GM20431 (cell line): ENCODE data around the gene FBN2.

Experiments
- in situ Hi-C: fragments of 300-500 bp; cut with MseI, MboI; formaldehyde crosslinking; loops from one replicate; pipeline ENCODE4 v1.15.0; 2020; ENCODE audit warnings: low sequenced_read_pairs; ENCODE audit not compliant: unreplicated experiment

FBN2 gene

GRCh38 chr5:128395073-128395472, 143.0 kb downstream of the FBN2 start:
- in situ Hi-C loops = no loop called here

DNA sequence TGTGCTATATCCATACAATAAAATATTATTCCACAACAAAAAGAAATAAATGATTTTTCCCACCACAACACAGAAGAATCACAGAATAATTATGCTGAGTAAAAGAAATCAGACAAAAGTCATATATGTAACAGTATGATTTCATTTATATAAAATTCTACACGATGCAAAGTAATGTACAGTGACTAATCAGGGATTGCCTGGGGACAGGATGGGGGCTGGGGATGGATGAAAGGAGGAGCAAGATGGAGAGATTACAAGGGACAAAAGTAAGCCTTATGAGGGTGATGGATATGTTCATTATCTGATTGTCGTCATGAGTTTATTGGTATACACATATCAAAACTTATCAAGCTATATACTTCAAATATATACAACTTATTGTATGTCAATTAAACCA, 154.0 kb downstream of the FBN2 start:
- in situ Hi-C loops = no loop called here

GRCh38 chr5:128380337-128380736, 157.7 kb downstream of the FBN2 start:
- in situ Hi-C loops = no loop called here

- in situ Hi-C loops = no loop called here
Measured at GRCh38 chr5:128378632-128379031, 159.4 kb downstream of the FBN2 start.

DNA sequence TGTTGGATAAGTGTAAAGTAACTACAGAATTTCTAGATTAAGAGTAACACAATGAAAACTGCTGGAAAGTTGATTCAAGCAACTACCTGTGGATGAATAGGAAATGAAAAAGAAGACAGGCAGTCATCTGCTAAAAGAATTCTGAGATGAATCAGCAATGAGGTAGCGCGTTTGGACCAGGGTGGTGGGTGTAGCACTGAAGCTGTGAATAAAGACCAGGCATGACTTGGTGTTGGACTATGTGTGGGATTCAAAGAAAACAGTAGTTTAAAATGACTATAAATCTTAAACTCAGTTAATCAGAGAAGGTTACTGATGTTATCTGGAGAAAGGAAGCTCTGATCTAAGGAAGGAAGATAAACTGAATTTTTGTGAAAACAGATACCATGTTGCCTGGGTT, 159.8 kb downstream of the FBN2 start:
- in situ Hi-C loops = no loop called here

- in situ Hi-C loops = no loop called here
Measured at GRCh38 chr5:128376577-128376976, 161.5 kb downstream of the FBN2 start.

DNA sequence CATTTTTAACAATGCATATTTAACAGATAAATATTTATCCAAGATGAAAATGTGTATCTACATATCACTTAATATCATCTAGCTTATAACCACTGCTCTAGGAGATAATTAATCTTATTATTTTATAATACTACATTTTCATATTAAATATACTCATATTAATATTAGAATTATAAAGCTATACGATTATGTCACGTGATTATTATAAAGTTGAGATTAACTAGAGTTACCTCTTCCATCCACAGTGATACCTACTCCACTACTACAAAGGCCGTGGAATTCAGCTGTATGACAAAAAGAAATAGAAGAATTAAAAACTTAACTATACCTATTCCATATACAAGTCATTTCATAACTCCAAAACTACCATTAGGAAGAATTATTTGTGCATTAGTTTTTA, 171.9 kb downstream of the FBN2 start:
- in situ Hi-C loops = no loop called here

DNA sequence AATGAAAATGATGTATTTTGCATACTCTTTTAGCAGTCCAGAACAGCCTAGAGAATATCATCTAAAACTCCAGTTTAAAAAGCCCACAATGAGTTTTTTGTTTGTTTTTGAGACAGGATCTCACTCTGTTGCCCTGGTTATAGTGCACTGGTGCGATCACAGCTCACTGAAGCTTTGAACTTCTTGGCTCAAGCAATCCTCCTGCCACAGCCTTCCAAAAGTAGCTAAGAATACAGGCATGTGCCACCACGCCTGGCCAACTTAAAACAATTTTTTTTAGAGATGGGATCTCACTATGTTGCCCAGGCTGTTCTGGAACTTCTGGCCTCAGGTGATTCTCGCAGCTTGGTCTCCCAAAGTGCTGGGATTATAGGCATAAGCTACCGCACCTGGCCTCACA, 175.7 kb downstream of the FBN2 start:
- in situ Hi-C loops = no loop called here

GRCh38 chr5:128358826-128359225, 179.2 kb downstream of the FBN2 start:
- in situ Hi-C loops = no loop called here

DNA sequence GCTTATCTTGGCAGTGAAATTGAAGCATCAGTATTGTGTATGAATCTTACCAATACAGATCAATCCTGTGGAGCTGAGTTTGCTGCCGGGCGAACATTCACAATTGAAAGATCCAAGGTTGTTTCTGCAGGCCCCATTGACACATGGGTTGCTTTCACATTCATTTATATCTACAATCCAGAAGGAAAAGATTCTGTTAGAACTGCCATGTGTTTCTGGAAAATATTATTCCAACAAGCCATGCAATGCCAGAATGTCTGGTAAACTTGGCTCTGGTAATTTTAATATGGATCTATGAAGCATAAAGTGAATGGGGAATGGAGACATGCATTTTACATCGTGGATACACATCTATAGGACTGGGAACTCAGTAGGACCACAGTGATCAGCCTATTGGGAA, 180.8 kb downstream of the FBN2 start:
- in situ Hi-C loops = no loop called here

GRCh38 chr5:128355961-128356360, 182.1 kb downstream of the FBN2 start:
- in situ Hi-C loops = no loop called here

GRCh38 chr5:128353441-128354107, 184.5 kb downstream of the FBN2 start:
- in situ Hi-C loops = no loop called here

DNA sequence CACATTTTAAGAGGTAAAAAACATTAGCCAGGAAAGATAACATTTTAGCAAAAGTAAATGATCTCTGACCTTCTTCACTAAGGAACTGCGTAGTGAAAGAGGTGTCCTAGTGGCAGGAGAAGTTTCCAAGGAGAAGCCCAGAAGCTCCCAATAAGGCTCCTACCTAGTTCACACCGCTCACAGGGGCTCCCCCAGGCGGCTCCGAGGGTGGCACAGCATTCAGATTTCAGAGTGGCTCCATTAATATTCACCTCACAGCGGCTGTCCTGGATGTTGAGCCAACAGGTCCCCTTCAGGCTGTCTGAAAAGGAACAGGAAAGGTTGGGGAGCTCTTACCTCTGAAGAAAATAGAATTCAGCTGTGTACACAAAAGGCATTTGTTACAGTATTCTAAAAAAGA, 187.3 kb downstream of the FBN2 start:
- in situ Hi-C loops = no loop called here

- in situ Hi-C loops = no loop called here
Measured at GRCh38 chr5:128349044-128349858, 188.8 kb downstream of the FBN2 start.

DNA sequence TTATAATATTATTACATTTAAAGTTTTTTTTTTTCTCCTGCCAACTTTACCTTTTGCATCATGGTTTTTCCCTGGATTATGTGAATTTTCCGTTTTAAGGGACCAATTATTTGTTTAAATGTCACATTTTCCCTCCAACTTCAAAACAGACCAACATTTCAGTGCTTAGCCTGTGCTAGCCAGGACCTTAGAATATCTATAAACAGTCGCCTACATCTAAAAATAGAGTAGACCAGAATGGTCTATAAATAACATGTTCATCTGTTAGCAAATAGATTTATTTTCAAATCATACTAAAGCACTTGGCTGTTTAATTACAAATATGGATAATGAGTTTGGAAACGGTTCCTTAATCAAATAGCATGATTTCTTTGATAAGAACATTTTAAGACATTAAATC, 192.0 kb downstream of the FBN2 start:
- in situ Hi-C loops = no loop called here

DNA sequence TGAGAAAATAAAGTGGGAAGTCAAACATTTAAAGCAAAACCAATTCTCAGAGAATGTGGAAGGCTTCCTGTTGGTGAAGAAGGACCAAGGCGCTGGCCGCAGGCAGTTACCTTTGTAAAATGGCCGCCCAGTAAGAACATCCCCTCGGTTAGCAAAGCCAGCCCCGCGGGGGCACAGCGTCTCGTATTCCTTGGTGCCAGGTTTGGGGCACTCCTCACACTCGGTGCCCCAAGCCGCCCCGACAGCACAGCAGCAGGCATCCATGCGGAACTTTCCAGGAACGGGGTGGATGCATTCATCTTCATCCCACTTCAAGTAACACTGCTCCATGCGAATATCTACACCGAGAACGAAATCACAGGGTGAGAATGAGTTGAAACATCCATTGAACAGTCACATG, 192.8 kb downstream of the FBN2 start:
- in situ Hi-C loops = no loop called here

GRCh38 chr5:128343168-128343567, 194.9 kb downstream of the FBN2 start:
- in situ Hi-C loops = no loop called here

DNA sequence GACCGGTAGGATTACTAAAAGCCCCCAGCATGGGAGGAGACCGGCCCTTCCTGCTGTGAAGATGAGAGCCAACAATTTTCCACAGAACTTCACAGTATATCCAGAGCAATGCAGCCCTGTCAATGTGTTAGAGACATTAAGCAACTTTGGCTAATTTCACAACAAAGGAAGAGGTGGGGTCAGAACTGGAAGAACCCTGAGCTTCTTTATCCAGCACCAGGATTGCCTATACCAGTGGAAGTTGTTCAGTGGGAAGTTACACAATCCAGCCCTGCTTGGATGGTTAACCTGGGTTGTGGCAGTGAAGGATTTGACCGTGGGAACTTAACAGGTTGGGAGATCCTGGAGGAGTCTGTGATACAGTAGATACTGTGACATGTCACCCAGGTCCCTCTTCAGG, 197.0 kb downstream of the FBN2 start:
- in situ Hi-C loops = no loop called here

DNA sequence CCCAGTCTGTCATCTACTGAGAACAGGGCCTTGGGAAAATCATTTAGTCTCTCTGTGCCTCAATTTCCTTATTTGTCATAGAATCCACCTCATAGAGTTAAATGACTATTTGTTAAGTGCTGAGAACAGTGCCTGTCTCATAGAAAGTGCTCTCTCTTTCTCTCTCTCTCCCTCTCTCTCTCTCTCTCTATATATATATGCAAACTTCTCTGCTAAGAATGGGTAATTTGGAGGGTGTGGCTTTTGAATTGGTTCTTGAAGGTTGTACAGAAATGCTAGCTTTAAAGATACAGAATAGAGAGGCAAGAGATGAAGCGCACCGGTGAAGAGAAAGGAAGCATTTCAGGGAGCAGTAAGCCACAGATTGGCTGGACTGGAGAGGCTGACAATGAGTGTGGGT, 197.4 kb downstream of the FBN2 start:
- in situ Hi-C loops = no loop called here

- in situ Hi-C loops = no loop called here
Measured at GRCh38 chr5:128339585-128339984, 198.5 kb downstream of the FBN2 start.

- in situ Hi-C loops = no loop called here
Measured at GRCh38 chr5:128338649-128339048, 199.4 kb downstream of the FBN2 start.

DNA sequence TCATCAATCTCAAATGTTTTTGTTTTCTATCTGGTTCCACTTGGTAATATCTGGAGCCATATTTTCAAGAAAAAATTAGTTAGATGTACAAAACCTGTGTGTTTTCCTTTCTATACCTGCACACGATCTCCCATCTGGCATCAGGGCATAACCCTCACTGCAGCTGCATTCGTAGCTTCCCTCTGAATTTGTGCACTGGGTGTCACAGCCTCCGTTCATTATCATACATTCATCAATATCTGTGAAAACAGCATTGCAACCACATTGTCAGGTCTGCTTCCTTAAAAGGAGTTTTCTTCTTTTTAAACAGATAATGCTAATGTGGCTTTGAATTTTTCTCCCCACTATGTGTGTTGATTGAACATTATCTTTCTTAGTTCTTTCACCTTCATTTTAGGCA, 202.7 kb downstream of the FBN2 start:
- in situ Hi-C loops = no loop called here
